ENCODE data around the gene CMTM4. TPM values are rescaled to one million over a fixed set of nuclear protein-coding genes. Genes with fewer than 3 reads are reported as not detected.

Gene CMTM4
- total RNA-seq, 1 donor, result 13.3 TPM

DNA sequence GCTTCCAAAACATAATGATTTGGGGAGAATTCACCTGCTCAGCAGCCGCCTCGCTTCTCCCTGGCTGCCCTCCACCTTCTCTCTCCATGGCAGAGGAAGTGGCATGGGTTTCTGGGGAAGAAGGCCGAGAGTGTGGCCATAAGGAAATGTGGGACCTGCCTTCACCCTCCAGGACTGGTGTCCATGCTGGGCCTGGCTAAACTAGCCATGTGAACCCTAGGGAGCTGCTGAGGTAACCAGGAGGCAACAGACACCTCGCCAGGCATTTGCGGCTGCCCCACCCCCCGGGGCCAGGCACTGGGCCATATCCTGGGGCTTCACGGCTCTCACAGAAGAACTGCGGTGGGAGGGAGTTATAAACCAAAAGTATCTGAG lies 9.9 kb upstream of the CMTM4 start:
- no peak overlapping the region for H3K4me3 ChIP-seq (ENCODE audit: low read depth, low read length)
- TF ChIP-seq CTCF (IDR thresholded peaks at IDR 0.05; ENCODE audit: insufficient read depth, low read length), result no peak
- no peak for DNase-seq (ENCODE audit: low read depth)

GRCh38 chr16:66705790-66706505 lies 9.4 kb upstream of the CMTM4 start:
- H3K4me3 ChIP-seq (ENCODE audit: low read depth, low read length), result no peak overlapping the region
- DNase-seq (ENCODE audit: low read depth), result peak; percentile 61
- no peak for TF ChIP-seq CTCF (IDR thresholded peaks at IDR 0.05; ENCODE audit: insufficient read depth, low read length)

GRCh38 chr16:66703406-66704215 lies 7.1 kb upstream of the CMTM4 start:
- peak; percentile 62 for DNase-seq (ENCODE audit: low read depth)
- TF ChIP-seq CTCF (IDR thresholded peaks at IDR 0.05; ENCODE audit: insufficient read depth, low read length), result no peak
- H3K4me3 ChIP-seq (ENCODE audit: low read depth, low read length), result no peak overlapping the region

DNA sequence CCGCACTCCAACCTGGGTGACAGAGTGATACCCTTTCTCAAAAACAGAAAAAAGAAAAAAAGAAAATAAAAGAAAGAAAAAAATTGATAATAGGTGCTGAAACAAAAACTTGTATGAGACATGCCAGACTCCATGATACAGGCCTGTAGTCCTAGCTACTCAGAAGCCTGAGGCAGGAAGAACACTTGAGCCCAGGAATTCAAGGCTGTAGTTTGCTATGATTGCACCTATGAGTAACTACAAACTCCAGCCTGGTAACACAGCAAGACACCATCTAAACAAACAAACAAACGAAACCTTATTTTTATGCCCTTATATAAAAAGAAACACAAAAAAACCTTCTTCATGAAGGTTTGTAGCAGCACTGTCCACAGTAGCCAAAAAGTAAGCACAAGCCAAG lies 5.0 kb upstream of the CMTM4 start:
- H3K4me3 ChIP-seq (ENCODE audit: low read depth, low read length), result no peak overlapping the region
- no peak for TF ChIP-seq CTCF (IDR thresholded peaks at IDR 0.05; ENCODE audit: insufficient read depth, low read length)
- DNase-seq (ENCODE audit: low read depth), result no peak

DNA sequence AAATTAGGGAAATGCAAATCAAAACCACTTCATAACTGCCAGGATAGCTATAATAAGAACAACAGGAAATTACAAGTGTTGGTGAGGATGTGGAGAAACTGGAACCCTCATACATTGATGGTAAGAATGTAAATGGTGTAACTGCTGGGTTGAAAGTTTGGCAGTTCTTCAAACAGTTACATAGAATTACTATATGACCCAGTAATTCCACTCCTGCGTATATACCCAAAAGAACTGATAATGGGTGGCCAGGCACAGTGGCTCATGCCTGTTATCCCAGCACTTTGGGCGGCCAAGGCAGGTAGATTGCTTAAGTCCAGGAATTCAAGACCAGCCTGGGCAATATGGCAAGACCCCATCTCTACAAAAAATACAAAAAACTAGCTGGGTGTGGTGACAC lies 4.5 kb upstream of the CMTM4 start:
- no peak for TF ChIP-seq CTCF (IDR thresholded peaks at IDR 0.05; ENCODE audit: insufficient read depth, low read length)
- DNase-seq (ENCODE audit: low read depth), result no peak
- no peak overlapping the region for H3K4me3 ChIP-seq (ENCODE audit: low read depth, low read length)

- DNase-seq (ENCODE audit: low read depth), result no peak
- no peak overlapping the region for H3K4me3 ChIP-seq (ENCODE audit: low read depth, low read length)
- no peak for TF ChIP-seq CTCF (IDR thresholded peaks at IDR 0.05; ENCODE audit: insufficient read depth, low read length)
Measured at GRCh38 chr16:66699898-66700297, 3.4 kb upstream of the CMTM4 start.
